GM12891 (cell line): ENCODE data around the gene TREML1.

Source experiments
- DNase-seq: peaks from one replicate; pipeline ENCODE4 v3.0.0; 2011; ENCODE audit warnings: low spot score; ENCODE audit not compliant: insufficient read length
- FAIRE-seq: peaks from 2 replicates; lab custom pipeline; 2011; peaks lifted over from hg19 to GRCh38; lab: Jason Lieb, UNC
- PAX5 ChIP-seq: IDR thresholded peaks from 2 replicates; pipeline ENCODE4 v1.6.1; 2011; ENCODE audit warnings: low read length, moderate library complexity, mild to moderate bottlenecking; ENCODE audit not compliant: insufficient read depth, severe bottlenecking
- POLR2A ChIP-seq: IDR thresholded peaks from 2 replicates; pipeline ENCODE4 v1.6.1; 2011; ENCODE audit warnings: low read depth, low read length, control low read depth
- POLR2AphosphoS5 ChIP-seq: IDR thresholded peaks from 2 replicates; pipeline ENCODE4 v1.6.1; 2011; ENCODE audit warnings: low read depth, low read length, control low read depth
- POU2F2 ChIP-seq: IDR thresholded peaks from 2 replicates; pipeline ENCODE4 v1.6.1; 2011; ENCODE audit warnings: low read depth, mild to moderate bottlenecking, control low read depth, low read length, moderate library complexity
- SPI1 ChIP-seq: IDR thresholded peaks from 2 replicates; pipeline ENCODE4 v1.6.1; 2011; ENCODE audit warnings: low read depth, low read length, control low read depth
- TAF1 ChIP-seq: IDR thresholded peaks from 2 replicates; pipeline ENCODE4 v1.6.1; 2011; ENCODE audit warnings: low read depth, low read length, control low read depth

Gene TREML1

DNA sequence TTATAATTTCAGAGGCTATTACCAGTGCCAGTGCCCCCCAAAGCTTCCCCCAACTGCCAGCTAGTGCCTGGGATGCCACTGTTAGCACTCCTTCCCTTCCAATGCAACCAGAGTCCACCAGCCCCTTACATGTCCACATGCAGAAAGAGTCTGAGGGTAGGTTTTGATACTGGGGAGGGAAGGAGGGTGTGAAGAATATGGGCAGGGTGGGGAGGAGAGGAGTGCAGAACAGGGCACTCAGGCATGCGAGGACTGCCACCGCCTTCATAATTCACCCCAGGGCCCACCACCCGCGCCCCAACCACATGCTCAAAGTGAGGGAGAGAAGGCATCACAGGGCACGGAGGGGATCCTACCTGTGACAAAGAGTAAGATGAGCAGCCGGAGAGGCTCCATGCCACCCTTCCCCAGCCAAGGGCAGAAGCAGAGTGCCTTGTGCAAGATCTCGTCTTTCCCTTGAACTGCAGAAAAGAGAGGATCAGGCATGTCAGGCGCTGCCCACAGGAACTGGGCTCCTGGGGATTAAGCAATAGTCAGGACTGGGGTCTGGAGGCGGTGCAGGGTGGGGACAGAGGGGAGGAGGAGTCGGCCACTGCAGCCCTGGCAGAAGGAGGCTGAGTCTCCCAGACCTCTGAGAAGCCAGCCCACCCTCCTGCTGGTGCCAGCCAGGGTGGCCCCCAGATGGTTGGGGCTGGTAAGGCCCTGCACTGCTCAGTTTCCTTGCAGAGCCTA lies 8.7 kb upstream of the TREML1 start, which contains the start of gene TREM2:
Gene TREM2, minus strand, starts transcription at position 430 of the 732 bp plus-strand sequence. Its CDS starts 34 bp downstream, at position 396.
- DNase-seq (no peak), FAIRE-seq (no peak)
- TF ChIP-seq TAF1, result no peak
- TF ChIP-seq POU2F2, result no peak
- TF ChIP-seq PAX5, result no peak
- no peak for TF ChIP-seq POLR2AphosphoS5
- no peak for TF ChIP-seq SPI1
- TF ChIP-seq POLR2A, result no peak

DNA sequence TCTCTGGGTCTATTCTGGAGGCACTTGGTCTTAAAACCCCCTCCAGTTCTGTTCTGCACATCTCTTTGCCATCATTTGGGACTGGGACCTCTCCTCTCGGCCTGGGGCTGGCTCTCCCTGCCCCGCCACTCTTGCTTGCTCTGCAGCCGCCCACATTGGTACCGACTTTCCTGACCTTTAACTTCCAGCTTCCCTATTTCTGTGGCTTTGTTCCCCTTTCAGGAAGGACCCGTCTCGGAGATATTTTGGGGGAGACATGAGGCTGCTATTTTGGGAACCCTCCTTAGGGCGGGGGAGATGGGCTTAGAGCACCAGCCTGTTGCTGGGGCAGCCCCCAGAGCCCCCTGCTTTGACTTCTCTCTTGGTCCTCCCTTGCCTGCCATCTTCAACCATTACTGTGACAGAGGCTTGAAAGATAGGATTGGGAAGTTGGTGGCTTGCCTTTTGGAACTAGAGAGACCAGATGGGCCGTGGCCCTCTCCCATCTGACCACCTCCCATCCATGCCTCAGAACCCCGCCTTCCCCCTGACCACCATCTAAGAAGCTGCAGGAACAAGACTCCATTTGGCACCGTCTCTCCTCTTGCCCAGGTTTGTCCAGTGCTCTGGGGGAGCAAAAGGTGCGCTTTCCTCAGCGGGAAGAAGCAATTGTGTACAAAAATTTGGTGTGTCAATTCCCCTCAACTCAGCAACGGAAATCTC lies 7.9 kb upstream of the TREML1 start:
- DNase-seq (no peak), FAIRE-seq (no peak)
- TF ChIP-seq POU2F2, result no peak
- TF ChIP-seq POLR2AphosphoS5, result no peak
- TF ChIP-seq PAX5, result no peak
- TF ChIP-seq POLR2A, result no peak
- no peak for TF ChIP-seq SPI1
- TF ChIP-seq TAF1, result no peak

DNA sequence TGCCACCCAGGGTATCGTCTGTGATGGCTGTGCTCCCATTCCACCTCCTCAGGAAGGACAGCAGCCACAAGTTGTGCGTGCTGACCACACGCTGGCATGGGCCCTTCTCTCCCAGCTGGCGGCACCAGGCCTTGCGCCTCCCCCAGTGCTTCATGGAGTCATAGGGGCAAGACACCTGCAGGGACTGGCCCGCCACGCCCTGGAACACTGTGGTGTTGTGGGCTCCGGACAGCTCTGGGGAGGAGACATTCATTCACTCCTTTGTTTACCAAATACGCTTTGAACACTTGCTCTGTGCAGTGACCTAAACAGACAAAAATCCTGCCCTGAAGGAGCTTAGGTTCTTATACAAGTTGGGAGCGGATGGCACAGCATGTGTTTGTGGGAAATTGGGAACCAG lies 7.2 kb upstream of the TREML1 start:
- no peak for DNase-seq
- no peak for TF ChIP-seq PAX5
- TF ChIP-seq POLR2AphosphoS5, result no peak
- TF ChIP-seq SPI1, result no peak
- TF ChIP-seq POLR2A, result no peak
- no peak for TF ChIP-seq POU2F2
- no peak for TF ChIP-seq TAF1
- no peak for FAIRE-seq

DNA sequence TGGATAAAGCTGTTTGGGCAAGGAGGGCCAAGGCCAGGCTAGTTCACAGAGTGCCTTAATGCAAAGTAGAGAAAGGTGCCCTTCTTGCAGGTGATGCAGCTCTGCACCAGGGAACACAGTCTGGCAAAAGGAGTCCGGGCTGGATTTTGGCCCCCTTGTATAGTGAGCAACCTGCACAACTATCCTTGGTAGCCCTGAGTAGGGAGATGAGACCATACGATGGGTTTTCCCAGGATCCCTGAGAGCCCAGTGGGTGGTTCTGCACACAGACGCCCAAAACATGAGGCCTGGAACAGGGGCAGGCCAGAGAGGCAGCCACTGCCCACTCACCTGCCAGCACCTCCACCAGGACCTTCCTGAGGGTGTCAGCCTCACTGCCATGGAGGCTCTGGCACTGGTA lies 6.8 kb upstream of the TREML1 start:
- DNase-seq, result no peak
- TF ChIP-seq PAX5 (no peak), SPI1 (no peak), POLR2A (no peak)
- no peak for FAIRE-seq

DNA sequence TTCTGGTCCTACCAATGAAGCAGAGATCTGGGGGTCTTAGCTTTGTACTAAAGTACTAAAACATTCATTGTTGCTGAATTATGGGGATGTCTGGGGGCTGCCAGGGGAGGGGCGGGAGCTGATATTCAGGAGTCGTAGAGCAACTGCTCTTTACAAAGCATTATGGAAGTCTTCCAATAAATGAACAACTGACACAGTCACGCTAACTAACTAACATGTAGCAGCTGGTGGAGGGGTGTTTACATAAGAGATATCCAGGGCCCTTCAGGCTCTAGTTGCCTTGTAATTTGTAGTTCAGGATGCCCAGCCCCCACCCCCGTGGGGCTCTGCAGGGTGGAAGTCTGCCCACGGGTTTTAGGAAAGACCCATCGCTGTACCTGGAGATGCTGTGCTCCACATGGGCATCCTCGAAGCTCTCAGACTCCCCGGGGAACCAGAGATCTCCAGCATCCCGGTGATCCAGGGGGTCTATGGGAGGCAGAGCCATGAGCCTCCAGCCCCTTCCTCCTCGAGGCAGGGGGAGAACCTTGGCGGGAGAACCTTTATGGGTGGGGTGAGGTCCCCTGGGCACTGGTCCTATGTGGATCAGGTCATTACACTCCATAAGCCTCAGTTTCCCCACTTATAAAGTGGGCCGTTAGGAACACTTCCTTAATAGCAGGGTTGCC lies 5.4 kb upstream of the TREML1 start:
- TF ChIP-seq TAF1, result no peak
- no peak for TF ChIP-seq POLR2A
- no peak for TF ChIP-seq SPI1
- TF ChIP-seq PAX5, result no peak
- no peak for TF ChIP-seq POU2F2
- no peak for TF ChIP-seq POLR2AphosphoS5
- DNase-seq, result no peak
- no peak for FAIRE-seq

DNA sequence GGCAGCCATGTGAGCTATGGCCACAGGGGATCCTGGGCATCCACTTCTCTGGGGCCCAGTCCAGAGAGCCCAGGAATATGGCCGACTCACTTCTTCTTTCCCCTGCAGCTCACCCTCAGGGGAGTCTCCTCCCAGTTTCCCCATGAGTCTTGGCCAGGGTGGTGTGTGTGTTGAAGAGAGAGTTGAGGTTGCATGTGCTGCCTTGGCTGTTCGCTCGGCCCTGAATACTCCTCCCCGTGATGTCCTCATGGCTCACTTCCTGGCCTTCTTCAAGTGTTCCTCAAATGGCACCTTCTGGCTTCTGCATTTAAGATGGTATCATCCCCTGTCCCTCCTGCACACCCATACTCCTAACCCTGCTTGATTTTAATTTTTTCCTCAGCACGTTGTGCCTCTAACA lies 3.2 kb upstream of the TREML1 start:
- TF ChIP-seq POU2F2, result no peak
- TF ChIP-seq SPI1, result no peak
- no peak for TF ChIP-seq PAX5
- TF ChIP-seq TAF1, result no peak
- no peak for TF ChIP-seq POLR2A
- no peak for TF ChIP-seq POLR2AphosphoS5
- no peak for DNase-seq
- no peak for FAIRE-seq

DNA sequence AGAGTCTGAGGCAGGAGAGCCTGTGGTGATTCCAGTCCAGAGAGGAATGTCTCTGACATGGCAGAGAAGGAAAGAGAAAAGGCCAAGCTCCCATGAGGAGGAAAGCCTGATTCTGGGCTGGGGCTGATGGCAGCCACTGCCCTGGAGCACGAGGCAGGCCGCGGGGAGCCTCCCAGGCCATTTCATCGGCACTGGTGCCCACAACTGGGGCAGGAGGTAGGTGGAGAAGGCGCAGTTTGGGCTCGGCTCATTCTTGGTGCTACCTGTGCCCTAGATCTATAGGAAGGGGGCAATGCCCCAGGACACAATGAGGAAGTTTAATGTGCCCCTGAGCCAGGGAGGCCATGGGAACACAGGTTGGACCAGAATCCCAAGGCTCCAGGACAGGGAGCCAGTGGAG lies 2.6 kb upstream of the TREML1 start:
- TF ChIP-seq POLR2AphosphoS5 (no peak), POLR2A (no peak), POU2F2 (no peak), PAX5 (no peak), TAF1 (no peak), SPI1 (no peak)
- FAIRE-seq (no peak), DNase-seq (no peak)

DNA sequence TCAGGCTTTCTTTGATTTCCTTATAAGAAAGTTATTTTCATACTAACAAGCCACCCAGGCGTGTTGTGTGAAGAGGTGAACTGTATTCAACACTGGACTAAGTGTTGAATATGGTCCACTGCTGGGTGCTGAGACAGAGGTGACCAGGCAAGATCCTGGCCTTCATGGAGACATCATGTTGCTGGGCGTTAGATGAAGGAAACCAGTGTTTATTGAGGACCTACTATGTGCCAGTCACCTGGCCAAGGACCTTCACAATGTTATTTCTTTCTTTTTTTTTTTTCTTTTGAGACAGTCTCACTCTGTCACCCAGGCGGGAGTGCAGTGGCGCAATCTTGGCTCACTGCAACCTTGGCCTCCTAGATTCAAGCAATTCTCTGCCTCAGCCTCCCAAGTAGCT lies 1.9 kb upstream of the TREML1 start:
- DNase-seq (no peak), FAIRE-seq (no peak)
- TF ChIP-seq POLR2A (no peak), SPI1 (no peak)

DNA sequence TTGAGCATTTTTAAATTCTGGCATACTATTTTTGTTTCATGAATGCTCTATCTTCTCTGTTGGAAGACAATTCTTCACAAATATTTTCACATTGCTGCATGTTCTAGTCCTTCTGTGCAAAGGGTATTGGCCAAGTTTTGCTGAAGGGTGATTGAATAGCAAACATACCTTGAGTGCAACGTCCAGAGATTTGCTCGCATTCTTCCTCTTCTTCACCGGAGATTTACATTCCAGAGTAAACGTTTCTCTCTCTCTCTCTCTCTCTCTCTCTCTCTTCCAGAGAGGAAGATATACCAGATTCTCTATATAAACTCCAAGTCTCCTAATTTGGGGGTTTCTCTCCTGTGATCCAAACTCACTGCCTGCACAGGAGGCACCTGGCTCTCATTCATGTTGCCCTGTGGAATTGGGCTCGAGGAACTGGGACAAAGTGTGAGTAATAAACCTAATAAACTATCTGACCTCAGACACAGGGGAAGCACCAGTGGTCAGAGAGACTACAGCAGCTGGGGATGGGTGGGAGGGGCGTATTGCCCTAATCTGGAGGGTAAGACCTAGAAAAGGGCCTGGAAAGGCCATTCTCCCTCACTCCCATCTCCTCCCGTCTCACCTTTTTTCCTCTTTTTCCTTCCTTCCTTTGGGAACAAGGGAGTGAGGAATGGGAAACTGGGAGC lies 1.1 kb upstream of the TREML1 start:
- FAIRE-seq (no peak), DNase-seq (no peak)
- TF ChIP-seq PAX5, result no peak
- TF ChIP-seq POLR2AphosphoS5, result no peak
- peak; percentile 48 for TF ChIP-seq SPI1

DNA sequence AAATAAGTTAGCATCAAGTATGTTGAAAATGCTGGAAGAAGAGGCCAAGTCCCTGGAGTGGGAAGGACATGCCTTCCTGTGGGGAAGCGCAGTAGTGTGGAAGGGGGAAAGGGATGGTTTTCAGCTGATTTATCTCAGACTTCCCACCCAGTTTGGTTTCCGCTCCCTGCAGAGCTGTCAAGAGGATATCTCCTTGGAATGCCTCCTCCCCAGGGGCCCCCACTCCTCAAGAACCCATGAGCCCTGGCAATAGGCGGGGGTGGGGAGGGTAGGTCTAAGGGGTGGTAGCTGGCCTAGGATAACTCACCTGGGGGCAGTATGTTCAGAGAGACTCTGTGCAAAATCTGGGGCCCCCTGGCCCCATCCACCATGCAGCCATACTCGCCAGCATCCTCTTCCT lies 696 bp downstream of the TREML1 start:
- no peak for FAIRE-seq

More for the DNA sequence above, 696 bp downstream of the TREML1 start:
- no peak for DNase-seq
- no peak for TF ChIP-seq TAF1
- TF ChIP-seq POLR2A, result no peak
- TF ChIP-seq PAX5, result no peak
